GM18951 (cell line): ENCODE data around the gene RAPGEF4.

Experiments used
- POLR2A ChIP-seq: IDR thresholded peaks from 4 replicates; pipeline ENCODE4 v1.6.1; 2011; ENCODE audit warnings: mild to moderate bottlenecking; ENCODE audit not compliant: insufficient read length, insufficient read depth; ENCODE audit errors: extremely low read depth
- in situ Hi-C: fragments of 300-500 bp; cut with MboI; formaldehyde crosslinking; loops from one replicate; pipeline ENCODE4 v1.12.0; 2022; ENCODE audit warnings: low sequenced_read_pairs, mixed read lengths, inconsistent platforms; ENCODE audit not compliant: unreplicated experiment

RAPGEF4 gene

DNA sequence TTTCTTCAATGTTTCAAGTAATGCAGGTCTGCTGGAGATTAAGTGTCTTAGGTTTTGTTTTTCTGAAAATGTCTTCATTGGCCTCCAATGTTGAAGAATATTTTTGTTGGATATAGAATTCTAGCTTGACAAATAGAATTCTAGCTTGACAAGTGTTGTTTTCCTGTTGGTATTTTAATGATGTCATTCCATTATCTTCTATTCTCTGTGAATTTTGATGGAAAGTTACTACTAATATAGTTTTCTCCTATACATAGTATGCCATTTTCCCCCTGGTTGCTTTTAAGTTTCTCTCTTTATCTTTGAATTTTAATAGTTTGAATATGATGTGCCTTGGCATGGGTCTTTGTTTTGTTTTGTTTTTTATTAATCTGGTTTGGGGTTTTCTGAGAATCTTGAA, 119.9 kb downstream of the RAPGEF4 start:
- TF ChIP-seq POLR2A = no peak
- in situ Hi-C loops = no loop called here

GRCh38 chr2:172856606-172857005, 121.0 kb downstream of the RAPGEF4 start:
- in situ Hi-C loops = no loop called here
- no peak for TF ChIP-seq POLR2A

DNA sequence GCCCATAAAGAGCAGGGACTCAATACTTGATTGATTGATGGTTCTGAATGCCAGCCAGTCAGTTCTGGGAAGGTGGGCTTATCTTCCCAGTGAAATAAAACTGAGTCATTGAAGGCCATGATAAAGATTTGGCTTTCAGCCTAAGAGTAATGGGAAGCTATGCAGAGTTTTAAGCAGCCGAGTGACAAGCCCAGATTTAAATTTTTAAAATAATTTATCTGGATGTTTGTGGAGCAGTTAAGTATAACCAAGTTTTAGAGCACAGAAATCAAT, 122.8 kb downstream of the RAPGEF4 start:
- in situ Hi-C loops = no loop called here

DNA sequence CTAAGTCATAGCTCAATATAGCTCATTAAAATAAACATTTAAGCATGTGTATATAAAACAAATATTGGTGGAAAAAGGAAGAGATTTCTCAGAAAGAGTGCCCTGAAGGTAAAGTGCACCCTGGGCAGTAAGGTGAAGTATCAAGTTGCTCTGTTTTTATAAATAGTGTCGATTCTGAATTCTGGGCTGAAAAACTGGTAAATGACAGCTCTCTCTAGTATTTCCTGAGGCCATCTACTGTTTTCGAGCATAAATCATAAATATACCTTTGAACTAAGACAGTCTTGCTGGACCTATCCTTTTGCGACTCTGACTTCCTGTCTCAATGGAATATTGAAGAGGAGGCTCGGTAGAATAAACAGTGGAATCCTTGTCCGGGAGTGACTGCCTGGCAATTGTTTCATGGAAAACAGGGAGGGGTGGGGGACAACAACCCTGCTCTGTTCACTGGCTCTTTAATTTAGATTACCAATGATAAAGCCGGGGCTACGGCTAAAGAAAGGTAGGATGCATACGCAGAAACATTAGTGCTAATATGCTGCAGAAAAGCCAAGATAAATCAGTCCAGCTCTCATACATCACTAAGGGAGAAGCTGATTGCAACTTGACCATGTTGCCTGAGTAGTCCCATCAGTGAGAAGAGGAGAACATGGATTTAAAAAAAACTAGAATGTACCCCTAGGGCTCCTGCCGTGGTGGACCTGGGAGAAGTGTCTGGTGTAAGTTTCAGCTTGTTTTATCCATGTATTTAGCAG, 124.1 kb downstream of the RAPGEF4 start:
- TF ChIP-seq POLR2A = no peak
- in situ Hi-C loops = loop anchor here (10.0 kb wide), 1 partner anchor 65 kb away; no protein-coding TSS in a partner anchor

More for the DNA sequence above, 122.8 kb downstream of the RAPGEF4 start:
- TF ChIP-seq POLR2A = no peak

DNA sequence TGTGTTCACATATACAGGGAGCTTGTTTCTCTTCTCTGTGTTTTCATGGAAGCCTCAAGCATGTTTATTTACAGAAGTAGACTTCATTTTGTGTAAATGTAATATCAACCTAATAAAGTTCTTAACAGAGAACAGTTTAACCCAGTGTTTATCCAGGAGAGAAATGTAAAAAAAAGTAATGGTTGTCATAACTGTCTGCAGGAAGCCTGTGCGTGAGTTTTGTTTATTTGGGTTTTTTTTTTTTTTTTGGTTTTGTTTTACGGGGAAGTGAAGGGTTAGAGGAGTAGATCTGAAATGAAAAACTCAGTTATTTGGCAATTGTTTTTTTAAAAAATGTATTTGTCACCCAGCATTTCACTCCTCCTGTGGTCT, 124.7 kb downstream of the RAPGEF4 start:
- no peak for TF ChIP-seq POLR2A
- in situ Hi-C loops = loop anchor here (10.0 kb wide), 1 partner anchor 64 kb away; no protein-coding TSS in a partner anchor

DNA sequence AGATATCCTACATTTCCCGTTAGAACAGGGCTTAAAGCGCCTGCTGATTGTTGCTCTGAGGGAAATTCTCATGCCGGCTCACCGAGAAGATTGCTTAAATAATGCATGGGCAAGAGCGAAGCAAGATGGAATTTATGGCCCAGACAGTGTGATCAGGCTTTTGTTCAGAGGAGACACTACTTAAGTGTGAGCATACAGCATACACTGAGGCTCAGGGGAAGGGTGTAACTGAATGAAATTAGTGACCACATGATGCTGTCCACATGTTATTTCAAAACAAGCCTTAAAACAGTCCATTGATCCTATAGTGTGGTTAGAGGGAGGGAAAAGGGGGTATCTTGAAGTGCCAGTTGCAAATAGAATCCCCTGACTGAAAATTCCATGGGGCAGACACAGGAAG, 125.5 kb downstream of the RAPGEF4 start:
- in situ Hi-C loops = loop anchor here (10.0 kb wide), 1 partner anchor 64 kb away; no protein-coding TSS in a partner anchor
- no peak for TF ChIP-seq POLR2A

DNA sequence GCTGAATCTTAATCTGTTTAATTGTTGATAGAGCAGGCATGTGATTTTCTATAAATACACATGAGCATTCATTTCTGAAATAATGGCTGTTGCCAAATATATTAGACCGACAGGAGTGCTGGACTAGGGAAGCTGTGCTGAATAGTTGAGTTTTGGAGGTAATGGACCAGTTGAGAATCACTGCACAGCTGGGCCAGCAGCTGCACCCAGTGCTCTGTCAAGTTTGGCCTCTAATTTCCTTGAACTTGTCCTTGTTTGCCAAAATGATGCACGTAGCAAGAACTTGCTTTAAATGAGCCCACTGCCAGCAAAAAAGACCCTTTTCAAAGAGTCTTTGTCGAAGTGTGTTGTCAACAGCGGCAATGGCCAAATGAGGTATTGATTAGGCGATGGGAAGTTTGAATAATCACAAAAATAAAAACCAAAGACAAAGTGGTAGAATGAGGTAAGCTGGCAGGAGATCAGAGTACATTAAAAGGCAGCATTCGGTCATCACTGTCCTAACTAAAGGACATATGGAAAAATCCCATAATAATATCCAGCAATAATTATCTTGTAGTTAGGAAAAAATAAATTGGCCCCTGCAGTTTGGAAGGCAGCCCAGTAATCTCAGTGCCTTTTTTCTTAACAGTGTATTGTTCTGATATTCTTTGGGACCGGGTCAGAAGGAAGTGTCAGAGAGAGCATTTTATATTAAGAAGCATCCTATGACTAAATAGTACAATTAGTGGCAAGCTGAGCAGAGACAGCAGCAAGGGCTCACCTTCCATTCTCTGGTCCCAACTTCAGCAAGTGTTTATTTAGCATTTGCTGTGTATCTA, 126.2 kb downstream of the RAPGEF4 start:
- in situ Hi-C loops = loop anchor here (10.0 kb wide), 1 partner anchor 63 kb away; no protein-coding TSS in a partner anchor
- no peak for TF ChIP-seq POLR2A

DNA sequence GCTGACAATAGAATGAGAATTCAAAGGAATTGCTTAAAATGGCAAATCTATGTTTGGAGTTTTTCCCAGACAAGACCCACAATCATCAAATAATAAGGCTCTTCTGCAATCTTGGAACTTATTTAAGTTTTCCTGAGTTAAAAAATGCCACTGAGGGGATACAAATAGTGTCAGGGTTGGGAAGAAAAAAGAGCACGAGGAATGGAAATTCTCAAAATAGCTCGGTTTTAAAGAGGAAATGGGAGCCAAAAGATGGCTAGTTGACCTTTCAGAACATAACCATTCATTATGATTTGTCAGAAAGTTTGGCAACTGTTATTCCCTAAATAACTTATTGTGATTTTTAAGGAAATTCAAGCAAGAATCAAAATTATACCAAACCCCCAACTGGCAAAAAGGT, 127.7 kb downstream of the RAPGEF4 start:
- TF ChIP-seq POLR2A = no peak
- in situ Hi-C loops = loop anchor here (10.0 kb wide), 1 partner anchor 61 kb away; no protein-coding TSS in a partner anchor

DNA sequence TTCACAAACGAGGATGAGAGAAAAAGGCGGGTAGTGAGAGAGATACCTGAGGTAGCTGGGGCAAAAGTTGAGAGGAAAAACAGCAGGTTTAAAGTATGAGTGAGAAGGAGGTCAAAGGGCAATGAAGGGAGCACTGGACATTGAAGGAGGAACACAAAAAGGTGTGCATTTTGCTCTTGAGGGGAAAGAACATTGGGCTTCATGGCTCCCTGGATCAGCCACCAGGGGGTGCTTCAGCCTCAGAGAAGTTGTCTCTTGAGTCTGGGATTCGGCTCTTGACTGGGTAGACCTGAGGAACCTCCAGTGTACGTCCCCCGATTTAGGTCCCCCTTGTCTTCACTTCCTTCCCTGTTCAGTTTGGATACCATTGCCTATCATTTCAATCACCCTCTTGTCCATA, 128.5 kb downstream of the RAPGEF4 start:
- in situ Hi-C loops = loop anchor here (10.0 kb wide), 1 partner anchor 61 kb away; no protein-coding TSS in a partner anchor
- TF ChIP-seq POLR2A = no peak

- no peak for TF ChIP-seq POLR2A
- in situ Hi-C loops = loop anchor here (10.0 kb wide), 1 partner anchor 59 kb away; no protein-coding TSS in a partner anchor
These were observed 129.8 kb downstream of the RAPGEF4 start for GRCh38 chr2:172865422-172865821.

DNA sequence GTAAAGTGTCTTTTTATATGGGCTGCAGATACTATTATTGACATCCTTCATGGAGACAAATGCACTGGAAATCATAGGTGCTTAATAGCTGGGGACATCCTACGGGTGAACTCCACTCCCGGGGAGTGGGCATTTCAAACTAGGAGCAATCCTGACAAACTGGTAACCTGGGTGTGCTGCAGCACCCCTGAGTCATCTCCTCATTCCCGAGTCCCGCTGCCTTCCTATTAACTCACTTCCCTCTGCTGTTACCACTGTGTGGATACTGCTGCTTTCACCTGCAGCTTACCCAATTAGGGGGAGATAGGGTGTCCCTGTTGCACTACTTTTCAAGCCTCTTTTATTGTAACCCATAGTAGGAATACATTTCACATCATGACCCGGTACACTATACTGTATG, 134.2 kb downstream of the RAPGEF4 start:
- no peak for TF ChIP-seq POLR2A
- in situ Hi-C loops = loop anchor here (10.0 kb wide), 1 partner anchor 55 kb away; no protein-coding TSS in a partner anchor

DNA sequence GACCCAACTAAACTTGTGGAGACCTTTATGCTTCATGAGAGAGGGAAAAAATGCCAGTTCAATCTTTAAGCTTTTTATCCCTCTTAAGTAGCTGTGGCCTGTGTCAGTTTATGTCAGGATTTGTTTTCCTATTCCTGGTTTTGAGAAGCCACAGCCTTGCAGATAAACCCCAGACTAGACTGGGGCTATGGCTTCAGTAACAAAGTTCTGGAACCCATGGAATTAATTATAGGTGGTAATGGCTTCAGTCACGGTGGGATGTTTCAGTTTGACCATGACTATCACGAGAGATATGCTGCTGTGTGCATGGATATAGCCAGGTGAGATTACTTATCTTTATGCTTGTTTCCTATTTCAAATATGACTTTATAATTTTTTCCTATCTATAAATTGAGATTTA, 134.8 kb downstream of the RAPGEF4 start:
- in situ Hi-C loops = no loop called here
- no peak for TF ChIP-seq POLR2A

DNA sequence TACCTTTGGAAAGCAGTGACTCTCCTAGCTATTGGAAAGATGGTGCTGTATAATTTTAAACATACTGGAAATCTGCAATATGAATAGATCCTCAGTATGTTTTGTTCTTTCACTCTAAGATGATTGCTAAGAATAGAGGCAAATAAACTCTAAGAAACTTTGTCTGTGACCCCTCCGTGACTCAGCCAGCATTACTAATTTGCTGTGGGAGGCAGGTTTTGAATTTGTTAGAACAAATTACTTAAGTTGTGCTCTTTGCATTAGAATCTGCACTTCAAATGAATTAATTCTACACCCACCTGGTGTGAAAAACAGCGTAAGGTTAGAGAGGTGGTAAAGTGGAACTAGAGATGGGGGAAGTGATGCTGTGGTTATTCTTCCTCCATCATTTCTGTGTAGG, 142.2 kb downstream of the RAPGEF4 start:
- no peak for TF ChIP-seq POLR2A
- in situ Hi-C loops = no loop called here
